Suprapubic skin (tissue), 4 donors: ENCODE results near the gene EPS8L1. TPM values are rescaled to one million over a fixed set of nuclear protein-coding genes. Genes with fewer than 3 reads are reported as not detected.

Experiments used
- DNase-seq, 2 donors: peaks; one replicate each; pipeline ENCODE4 v3.0.0-alpha.2; 2019; ENCODE audit warnings: low spot score in 2 of 2
- H3K27ac ChIP-seq: fragments of 200-600 bp; sonication (generic); one replicate; pipeline ENCODE4 v1.5.1; 2019
- H3K27me3 ChIP-seq: fragments of 200-600 bp; sonication (generic); one replicate; pipeline ENCODE4 v1.5.1; 2019
- H3K36me3 ChIP-seq: fragments of 200-600 bp; sonication (generic); one replicate; pipeline ENCODE4 v1.5.1; 2019
- H3K4me1 ChIP-seq: fragments of 200-600 bp; sonication (generic); one replicate; pipeline ENCODE4 v1.5.1; 2019
- H3K4me3 ChIP-seq: fragments of 200-600 bp; sonication (generic); one replicate; pipeline ENCODE4 v1.5.1; 2019; ENCODE audit warnings: mild to moderate bottlenecking
- H3K9me3 ChIP-seq: fragments of 200-600 bp; sonication (generic); one replicate; pipeline ENCODE4 v1.5.1; 2019
- EP300 ChIP-seq: sonication (generic); formaldehyde crosslinking; IDR thresholded peaks from one replicate; pipeline ENCODE4 v1.6.1; 2017; ENCODE audit warnings: antibody characterized with exemption
- POLR2A ChIP-seq, 2 donors: fragments of 450-650 bp; IDR thresholded peaks; one replicate each; pipeline ENCODE4 v1.6.1; 2017; ENCODE audit warnings: antibody characterized with exemption in 2 of 2, mild to moderate bottlenecking in 2 of 2, moderate library complexity in 2 of 2
- POLR2AphosphoS5 ChIP-seq, 3 donors: sonication (generic); formaldehyde crosslinking; IDR thresholded peaks; one replicate each; pipeline ENCODE4 v1.6.1; 2017; ENCODE audit warnings: antibody characterized with exemption in 3 of 3
- WGBS: methylation state at CpG from one replicate; pipeline ENCODE4 v1.1.5; 2018; 5-methylcytosine and 5-hydroxymethylcytosine counted together
- total RNA-seq, 4 donors: library from RNA; depleted of rRNA; stranded (reverse); fragments of >200 nt; gene quantifications; one replicate each; pipeline ENCODE4 v1.1.0, GENCODE V29; 2016
- TF ChIP-seq, protein P1 (sequence below), 2 donors: fragments of 200-600 bp in 1 of 2; fragments of 450-650 bp in 1 of 2; sonication (generic) in 1 of 2; IDR thresholded peaks; one replicate each; pipeline ENCODE4 v1.5.1; 2016 to 2019; ENCODE audit warnings: antibody characterized with exemption in 2 of 2, mild to moderate bottlenecking in 1 of 2, moderate library complexity in 1 of 2

The EPS8L1 gene
- total RNA-seq, 4 donors from 2014 or later = 243 to 384 (median 304) TPM

DNA sequence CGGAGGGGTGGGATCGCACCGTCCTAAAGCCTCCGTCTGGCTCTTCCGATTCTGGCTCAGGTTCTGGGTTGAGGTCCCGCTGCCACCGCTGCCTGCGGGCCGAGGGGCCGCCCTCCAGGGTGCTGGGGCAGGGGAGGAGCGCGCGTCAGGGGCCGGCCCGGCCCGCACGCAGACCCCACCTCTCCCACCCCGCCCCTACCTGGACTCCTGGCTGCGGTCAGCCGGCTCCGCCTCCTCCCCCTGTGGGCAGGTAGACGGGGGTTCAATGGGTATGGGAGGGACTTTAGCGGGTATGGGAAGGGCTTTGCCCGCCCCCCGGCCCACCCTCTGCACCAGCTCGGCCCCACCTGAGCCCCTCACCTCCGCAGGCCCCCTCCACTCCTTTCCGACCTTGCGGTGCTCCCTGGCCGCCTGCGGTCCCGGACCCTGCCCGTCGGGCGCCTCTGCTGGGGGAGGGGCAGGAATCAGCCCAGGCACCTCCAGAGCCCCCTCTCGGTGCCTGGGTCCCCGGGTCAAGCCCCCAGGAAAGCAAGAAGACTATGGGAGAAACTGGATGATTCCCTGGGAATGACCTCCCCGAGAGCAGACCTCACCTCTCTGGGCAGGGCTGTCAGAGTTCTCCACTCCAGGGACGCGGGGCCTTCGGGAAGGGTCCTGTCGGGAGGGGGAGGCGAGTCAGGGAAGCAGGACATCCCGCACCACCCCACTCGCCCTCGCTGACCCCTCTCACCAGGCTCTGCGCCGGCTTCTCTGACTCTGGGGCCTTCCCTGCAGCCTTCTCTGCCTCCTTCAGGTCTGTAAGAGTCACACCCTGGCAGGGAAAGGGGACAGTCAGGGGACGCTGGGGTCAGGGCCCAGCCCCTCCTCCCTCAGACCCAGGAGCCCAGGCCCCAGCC is 17.0 kb downstream of the EPS8L1 start:
- TF ChIP-seq, protein P1, sequence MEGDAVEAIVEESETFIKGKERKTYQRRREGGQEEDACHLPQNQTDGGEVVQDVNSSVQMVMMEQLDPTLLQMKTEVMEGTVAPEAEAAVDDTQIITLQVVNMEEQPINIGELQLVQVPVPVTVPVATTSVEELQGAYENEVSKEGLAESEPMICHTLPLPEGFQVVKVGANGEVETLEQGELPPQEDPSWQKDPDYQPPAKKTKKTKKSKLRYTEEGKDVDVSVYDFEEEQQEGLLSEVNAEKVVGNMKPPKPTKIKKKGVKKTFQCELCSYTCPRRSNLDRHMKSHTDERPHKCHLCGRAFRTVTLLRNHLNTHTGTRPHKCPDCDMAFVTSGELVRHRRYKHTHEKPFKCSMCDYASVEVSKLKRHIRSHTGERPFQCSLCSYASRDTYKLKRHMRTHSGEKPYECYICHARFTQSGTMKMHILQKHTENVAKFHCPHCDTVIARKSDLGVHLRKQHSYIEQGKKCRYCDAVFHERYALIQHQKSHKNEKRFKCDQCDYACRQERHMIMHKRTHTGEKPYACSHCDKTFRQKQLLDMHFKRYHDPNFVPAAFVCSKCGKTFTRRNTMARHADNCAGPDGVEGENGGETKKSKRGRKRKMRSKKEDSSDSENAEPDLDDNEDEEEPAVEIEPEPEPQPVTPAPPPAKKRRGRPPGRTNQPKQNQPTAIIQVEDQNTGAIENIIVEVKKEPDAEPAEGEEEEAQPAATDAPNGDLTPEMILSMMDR (IDR thresholded peaks at IDR 0.05) = no peak
- TF ChIP-seq POLR2AphosphoS5 (IDR thresholded peaks at IDR 0.05) (no peak), POLR2A (IDR thresholded peaks at IDR 0.05) (no peak), EP300 (no peak)
- peak in 1 of 2 donors; percentile 66 for DNase-seq
- Histone ChIP-seq H3K4me3 (no peak overlapping the region), H3K27me3 (no peaks in the 10 kb centered on the region), H3K36me3 (peaks cover 49% of the 10 kb centered on the region), H3K27ac (no peak overlapping the region), H3K4me1 (peaks cover 10% of the 10 kb centered on the region), H3K9me3 (no peaks in the 10 kb centered on the region)
- 91% methylated on average over 28 of the region's 49 CpGs for WGBS

DNA sequence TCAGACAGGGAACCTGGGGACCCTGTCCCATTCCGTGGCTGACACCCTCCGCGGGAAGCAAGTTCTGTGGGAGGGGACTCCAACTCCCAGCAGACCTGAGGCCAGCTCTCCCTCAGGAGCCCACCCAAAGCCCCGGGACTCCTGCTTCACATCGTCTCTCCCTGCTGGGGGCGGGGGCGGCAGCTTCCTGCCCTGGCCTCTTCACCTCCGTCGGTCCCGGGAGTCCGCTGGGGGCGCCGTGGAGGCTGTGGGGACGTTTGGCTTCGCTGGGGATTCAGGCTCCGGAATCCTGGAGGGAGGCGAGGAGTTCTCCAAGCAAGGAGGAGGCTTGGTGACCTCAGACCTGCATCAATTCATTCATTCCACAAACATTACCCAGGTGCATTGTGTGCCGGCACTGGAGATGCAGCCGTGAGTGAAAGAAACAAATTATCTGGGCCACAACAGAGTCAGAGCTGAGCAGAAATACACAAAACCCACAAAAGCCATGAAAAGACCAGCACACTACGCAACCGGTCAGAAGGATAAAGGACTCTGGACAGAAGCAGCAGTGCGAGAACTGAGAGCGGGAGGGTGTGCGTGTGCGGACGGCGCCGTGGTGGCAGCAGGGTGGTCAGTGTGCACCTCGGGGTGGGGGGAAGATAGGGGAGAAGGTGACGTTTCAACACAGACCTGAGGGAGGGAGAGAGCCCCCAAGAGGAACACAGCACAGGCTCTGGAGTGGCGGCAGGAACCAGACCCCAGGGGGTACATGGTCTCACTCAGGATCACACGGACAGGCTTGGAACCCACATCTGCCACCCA is 19.0 kb downstream of the EPS8L1 start:
- no peaks in the 10 kb centered on the region for H3K4me1 ChIP-seq
- H3K9me3 ChIP-seq = no peaks in the 10 kb centered on the region
- WGBS = 92% methylated on average over 15 of the region's 32 CpGs
- TF ChIP-seq, protein P1 (IDR thresholded peaks at IDR 0.05) = no peak
- no peak for TF ChIP-seq EP300
- no peak overlapping the region for H3K4me3 ChIP-seq
- H3K36me3 ChIP-seq = peaks cover 60% of the 10 kb centered on the region
- peak in 1 of 2 donors; percentile 48 for DNase-seq
- H3K27ac ChIP-seq = no peak overlapping the region
- no peaks in the 10 kb centered on the region for H3K27me3 ChIP-seq

DNA sequence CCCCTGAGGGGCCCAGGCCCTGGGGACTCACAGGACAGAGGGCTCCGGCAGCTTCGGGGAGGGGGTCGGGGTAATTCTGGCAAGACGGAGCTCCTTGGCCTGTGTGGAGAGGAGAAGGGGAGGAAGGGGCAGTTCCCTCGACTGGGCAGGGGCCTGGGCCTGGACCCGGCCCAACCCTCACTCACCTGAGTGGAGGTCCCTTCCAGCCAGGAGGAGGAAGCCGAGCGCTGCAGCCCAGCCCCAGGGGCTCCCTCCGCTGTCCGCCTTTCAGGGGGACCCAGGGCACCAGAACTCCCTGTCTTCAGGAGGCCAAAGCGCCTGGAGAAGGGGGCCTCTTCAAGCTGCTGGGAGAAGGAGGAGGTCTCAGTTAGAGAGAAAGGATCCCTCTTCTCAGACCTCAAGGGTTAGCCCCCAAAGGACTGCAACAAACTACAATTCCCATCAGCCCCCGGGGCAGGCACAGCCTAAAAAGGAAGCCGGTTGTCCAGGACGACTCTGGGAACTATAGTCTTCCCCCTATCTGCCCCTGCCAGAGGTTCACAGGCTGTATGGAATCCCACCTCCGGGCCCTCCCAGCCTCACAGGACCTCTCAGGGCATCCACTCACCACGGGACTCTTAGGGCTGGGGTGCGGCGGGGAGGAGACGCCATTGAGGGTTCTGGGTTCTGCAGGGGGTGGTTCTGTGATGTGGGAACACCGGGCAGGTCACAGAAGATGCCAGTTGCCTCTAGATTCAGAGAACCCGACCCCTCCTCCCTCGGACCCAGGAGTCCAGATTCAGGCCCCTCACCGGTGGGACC is 19.8 kb downstream of the EPS8L1 start:
- no peaks in the 10 kb centered on the region for H3K9me3 ChIP-seq
- no peak overlapping the region for H3K4me3 ChIP-seq
- DNase-seq = no peak
- H3K27me3 ChIP-seq = no peaks in the 10 kb centered on the region
- peaks cover 58% of the 10 kb centered on the region for H3K36me3 ChIP-seq
- H3K4me1 ChIP-seq = no peaks in the 10 kb centered on the region
- TF ChIP-seq POLR2A (IDR thresholded peaks at IDR 0.05) = no peak
- TF ChIP-seq POLR2AphosphoS5 (IDR thresholded peaks at IDR 0.05) = no peak
- no peak for TF ChIP-seq EP300
- no peak overlapping the region for H3K27ac ChIP-seq
- 87% methylated on average over 19 of the region's 23 CpGs for WGBS

DNA sequence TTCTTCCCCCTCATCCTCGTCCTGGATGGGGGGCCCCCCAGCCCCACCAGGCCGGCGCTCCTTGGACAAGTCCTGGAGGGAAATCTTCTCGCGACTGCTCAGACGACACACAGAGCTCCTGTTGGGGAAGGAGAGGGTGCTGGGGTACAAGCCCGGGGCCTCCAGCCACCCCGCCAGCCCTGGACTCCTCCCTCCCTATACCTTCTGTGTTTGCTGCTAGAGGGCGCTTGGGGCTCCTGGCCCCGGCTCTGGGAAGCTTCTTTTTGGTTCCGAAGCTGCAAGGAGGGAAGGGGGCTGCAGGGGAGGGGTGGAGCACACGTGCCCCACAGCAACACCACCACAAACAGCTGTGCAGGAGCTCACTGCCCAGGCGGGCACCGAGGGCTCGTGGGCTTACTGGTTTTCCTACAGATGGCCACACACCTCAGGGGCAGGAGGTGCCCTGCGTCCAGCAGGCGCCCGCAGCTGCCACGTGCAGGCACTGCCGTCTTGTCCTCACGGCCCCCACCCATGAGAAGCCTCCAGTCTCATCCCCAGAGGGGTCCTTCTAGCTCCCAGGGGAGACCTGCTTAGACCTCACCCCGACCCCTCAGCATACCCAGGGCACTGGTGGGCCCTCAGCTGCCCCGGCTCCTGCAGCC is 20.5 kb downstream of the EPS8L1 start:
- Histone ChIP-seq H3K9me3 (no peaks in the 10 kb centered on the region), H3K36me3 (peaks cover 54% of the 10 kb centered on the region), H3K27me3 (no peaks in the 10 kb centered on the region), H3K27ac (no peak overlapping the region), H3K4me1 (no peaks in the 10 kb centered on the region), H3K4me3 (no peak overlapping the region)
- peak in 1 of 2 donors; percentile 46 for DNase-seq
- no peak for TF ChIP-seq EP300
- TF ChIP-seq POLR2A (IDR thresholded peaks at IDR 0.05) = no peak
- TF ChIP-seq, protein P1 (IDR thresholded peaks at IDR 0.05) = no peak
- TF ChIP-seq POLR2AphosphoS5 (IDR thresholded peaks at IDR 0.05) = no peak
- 88% methylated on average over 16 of the region's 23 CpGs for WGBS
